ENCODE measurements around the gene ASB11. TPM values are rescaled to one million over a fixed set of nuclear protein-coding genes. Genes with fewer than 3 reads are reported as not detected.
"Not testable (repeated sequence)": the region's sequence is repeated elsewhere in the genome, so short reads cannot be mapped to it uniquely, and the experiment has no call there.

The ASB11 gene
- total RNA-seq, 1 experiment from 2014 or later = not detected

DNA sequence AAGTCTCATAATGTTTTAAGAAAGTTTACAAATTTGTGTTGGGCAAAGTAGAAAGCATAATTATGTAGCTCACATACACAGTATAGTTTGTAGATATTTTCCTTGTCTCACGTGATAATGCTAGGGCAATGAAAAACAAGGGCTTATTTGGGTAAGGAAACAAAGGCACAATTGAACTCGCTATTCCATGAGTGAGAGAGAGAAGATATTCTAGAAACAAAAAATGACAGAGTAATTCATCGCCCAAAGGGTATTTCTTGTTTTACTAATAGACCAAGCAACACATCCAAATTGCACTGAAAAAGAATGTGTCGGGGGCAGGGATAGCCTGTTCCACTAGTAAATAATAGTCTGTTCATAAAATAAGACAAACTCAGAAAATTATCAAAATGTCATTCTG is 3.6 kb upstream of the ASB11 start:
- no peak for DNase-seq (ENCODE audit: low read depth)
- in situ Hi-C loops (cut with HindIII; ENCODE audit: low pct_unique_long_range_greater_than_20kb, low sequenced_read_pairs) = no loop called here

DNA sequence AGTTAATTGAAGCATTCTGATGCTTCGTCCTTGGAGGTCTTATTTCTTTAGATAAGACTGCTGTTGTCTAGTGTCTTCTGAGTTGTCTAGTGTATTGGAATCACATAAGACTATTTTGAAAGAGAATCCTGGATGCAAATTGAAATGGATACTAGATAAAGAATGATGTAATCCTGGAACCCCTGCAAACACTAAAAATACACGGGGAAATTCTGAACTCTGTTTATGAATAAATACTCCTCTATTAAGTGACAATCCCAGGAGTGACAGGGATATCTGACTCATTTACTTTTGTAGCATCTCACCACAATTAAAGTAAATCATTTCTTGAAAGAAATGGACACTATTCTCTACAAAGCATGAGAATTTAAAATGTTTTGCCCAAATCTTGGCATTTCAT is 968 bp downstream of the ASB11 start:
- in situ Hi-C loops (cut with HindIII; ENCODE audit: low pct_unique_long_range_greater_than_20kb, low sequenced_read_pairs) = no loop called here

DNA sequence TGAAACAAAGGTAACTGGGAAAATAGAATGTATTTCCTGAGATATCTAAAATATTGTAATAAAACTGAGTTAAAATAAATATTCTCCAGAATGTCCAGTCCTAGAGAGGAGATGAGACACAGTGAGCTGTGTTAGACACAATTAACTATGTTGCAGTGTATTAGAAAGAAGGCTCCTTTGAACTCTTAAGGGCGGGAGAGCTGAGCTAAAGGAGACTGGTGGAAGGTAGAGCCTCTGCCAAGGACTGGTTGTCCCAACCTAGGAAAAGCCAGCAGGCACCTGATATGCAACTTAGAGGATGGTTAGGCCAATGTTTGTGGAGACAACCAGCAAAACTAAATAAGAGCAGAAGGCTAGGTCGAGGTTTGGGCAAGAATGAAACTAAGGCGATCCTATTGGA is 4.3 kb downstream of the ASB11 start:
- DNase-seq (ENCODE audit: low read depth) = no peak
- in situ Hi-C loops (cut with HindIII; ENCODE audit: low pct_unique_long_range_greater_than_20kb, low sequenced_read_pairs) = no loop called here

More for the DNA sequence above, 968 bp downstream of the ASB11 start:
- no peak for DNase-seq (ENCODE audit: low read depth)

DNA sequence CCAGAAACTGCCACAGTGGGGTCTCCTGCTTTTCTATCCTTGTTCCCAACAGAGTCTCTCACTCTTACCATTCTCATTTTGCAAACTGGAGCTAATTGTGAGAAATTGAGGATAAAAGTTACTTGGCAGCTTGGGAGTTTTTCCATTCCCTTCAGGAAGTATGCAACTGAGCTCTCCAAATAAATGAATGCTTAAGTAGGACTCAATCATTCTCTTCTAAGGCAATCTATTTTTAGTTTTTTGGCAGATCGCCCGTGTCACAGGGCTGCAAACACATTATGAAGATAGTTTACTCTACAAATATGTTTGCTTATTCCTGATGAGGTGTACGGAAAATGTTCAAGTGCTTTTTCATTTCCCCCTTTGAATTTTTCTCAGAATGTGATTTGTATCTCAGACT is 5.3 kb downstream of the ASB11 start:
- in situ Hi-C loops (cut with HindIII; ENCODE audit: low pct_unique_long_range_greater_than_20kb, low sequenced_read_pairs) = no loop called here
- no peak for DNase-seq (ENCODE audit: low read depth)

DNA sequence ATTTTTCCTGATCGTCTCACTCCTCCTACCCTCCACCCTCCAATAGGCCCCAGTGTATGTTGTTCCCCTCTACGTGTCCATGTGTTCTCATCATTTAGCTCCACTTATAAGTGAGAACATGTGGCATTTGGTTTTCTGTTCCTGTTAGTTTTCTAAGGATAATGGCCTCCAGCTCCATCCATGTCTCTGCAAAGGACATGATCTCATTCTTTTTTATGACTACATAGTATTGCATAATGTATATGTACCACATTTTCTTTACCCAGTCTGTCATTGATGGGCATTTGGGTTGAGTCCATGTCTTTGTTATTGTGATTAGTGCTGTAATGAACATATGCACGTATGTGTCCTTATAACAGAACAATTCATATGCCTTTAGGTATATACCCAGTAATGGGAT is 9.5 kb downstream of the ASB11 start:
- DNase-seq (ENCODE audit: low read depth); in situ Hi-C loops (cut with HindIII; ENCODE audit: low pct_unique_long_range_greater_than_20kb, low sequenced_read_pairs): not testable (repeated sequence)

DNA sequence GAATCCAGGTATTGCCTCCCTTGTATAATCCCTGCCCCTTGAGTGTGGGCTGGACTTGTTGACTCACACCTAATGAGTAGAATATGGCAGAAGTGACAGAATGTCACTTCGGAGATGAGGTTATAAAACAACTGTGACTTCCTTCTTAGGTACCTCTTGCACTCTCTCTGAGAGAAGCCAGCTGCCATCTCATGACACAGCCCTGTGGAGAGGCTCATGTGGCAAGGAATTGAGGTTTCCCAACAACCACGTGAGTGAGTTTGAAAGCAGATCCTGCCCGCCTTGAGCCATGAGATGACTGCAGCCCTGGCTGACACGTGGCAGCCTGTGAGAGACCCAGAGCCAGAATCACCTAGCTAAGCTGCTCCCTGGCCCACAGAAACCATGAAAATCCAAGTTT is 13.5 kb downstream of the ASB11 start:
- DNase-seq (ENCODE audit: low read depth) = peak; percentile 62
- in situ Hi-C loops (cut with HindIII; ENCODE audit: low pct_unique_long_range_greater_than_20kb, low sequenced_read_pairs) = no loop called here

DNA sequence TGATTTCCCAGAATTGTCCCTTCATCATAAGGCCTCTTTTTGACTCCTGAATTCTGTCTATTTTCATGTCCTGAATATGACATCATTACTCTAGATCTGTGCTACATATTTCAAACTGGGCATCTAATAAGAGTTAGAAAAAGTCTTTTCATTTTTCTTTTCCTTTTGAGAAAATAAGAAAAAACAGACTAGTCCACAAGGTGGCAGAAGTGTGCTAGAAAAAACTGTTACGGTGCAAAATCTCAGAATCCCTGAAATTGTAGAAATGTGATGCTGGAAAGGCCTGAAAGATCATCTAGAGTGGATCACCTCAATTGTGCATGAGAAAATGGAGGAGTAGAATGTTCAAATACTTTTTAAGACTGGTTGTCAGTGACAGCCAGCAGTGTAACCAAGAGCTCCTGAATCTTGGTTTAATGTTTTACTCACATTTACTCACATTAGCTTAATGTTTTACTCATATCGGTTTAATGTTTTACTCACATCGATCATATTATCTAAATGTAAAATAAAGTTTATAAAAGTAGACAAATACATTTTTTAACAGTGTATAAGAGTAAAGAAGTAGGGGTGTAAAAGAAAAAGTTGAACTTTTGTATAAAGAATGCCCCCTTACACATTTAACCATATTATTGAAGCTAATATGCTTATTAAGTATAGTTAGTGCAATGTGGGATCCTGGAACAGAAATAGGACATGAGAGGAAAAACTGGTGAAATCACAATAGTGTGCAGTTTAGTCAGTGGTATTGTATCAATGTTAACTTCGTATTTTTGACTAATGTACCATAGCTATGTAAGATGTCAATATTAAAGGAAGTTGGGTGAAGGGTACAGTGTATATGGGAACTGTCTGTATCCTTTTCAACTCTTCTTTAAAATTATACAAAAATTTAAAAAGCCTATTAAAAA is 15.2 kb downstream of the ASB11 start:
- DNase-seq (ENCODE audit: low read depth) = peak; percentile 44
- in situ Hi-C loops (cut with HindIII; ENCODE audit: low pct_unique_long_range_greater_than_20kb, low sequenced_read_pairs) = no loop called here

DNA sequence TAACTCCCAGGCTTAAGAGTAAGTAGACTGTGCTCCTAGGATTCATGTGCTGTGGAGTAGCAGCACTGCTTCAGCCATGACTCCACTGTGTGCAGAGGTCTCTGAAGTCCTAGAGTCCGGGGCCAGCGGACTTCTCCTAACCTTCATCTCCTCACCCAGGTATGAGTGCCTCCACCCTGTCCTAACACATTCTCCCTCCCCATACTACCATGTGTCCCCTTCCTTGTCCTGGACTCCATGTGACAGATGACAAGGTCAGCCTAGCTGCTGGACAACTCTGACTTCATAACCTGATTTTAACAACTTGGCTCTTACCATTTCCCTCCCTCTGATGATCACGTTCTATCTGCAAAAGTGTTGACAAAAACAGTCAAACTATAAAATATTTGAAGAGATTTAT is 16.7 kb downstream of the ASB11 start:
- DNase-seq (ENCODE audit: low read depth) = no peak

DNA sequence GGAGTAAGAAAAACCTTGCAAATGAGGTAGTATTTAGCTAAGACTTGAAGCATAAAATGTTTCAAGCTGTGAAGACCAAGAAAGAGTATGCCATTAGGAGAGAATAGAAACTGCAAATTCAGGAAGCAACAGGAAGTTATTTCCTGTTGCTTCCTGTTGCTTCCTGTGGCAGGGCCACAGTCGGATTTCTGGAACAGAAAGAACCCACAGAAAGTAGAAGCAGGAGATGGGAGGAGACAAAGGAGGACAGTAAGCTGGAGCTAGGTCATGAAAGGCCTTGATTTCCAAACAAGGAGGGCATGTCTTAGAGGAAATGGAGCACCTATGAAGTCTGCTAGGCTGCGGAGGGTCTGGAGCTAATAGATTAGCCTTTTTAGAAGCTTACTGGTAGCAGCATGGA is 17.2 kb downstream of the ASB11 start:
- in situ Hi-C loops (cut with HindIII; ENCODE audit: low pct_unique_long_range_greater_than_20kb, low sequenced_read_pairs) = no loop called here
- no peak for DNase-seq (ENCODE audit: low read depth)

More for the DNA sequence above, 16.7 kb downstream of the ASB11 start:
- in situ Hi-C loops (cut with HindIII; ENCODE audit: low pct_unique_long_range_greater_than_20kb, low sequenced_read_pairs) = no loop called here

DNA sequence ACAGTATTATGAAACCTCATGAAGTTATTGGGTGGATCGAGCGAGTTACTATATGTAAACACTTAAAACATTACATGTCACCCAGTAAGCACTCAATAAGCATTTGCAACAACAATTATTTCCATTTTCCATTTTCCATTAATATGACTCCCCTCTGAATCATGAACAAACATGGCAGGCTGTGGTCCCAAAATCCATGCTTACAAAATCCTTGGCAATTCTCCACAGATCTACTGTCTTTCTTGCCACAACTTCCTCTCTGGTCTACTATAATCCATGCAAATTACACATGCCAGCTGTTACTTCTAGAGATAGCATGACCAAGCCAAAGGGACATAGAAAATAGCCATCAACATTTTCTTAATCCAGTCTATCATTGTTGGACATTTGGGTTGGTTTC is 22.0 kb downstream of the ASB11 start:
- in situ Hi-C loops (cut with HindIII; ENCODE audit: low pct_unique_long_range_greater_than_20kb, low sequenced_read_pairs) = no loop called here
- DNase-seq (ENCODE audit: low read depth) = no peak

DNA sequence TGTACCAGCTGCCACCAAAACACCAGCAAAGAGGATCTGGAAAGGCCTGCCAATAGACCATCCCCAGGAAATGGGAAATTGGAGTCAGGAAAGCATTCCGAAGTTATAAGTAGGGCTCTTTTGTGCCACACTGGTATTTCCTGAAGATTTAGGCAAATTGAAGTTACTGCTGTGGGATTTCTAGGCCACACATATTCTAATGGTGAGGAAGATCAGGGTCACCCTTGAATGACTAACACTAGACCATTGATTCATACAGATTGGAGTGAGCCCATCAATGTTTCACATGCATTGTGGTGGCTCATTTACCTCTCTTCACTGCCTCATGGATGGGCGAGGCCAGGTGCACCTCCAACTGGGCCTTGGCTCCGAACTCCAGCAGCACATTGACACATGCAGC is 22.6 kb downstream of the ASB11 start:
- in situ Hi-C loops (cut with HindIII; ENCODE audit: low pct_unique_long_range_greater_than_20kb, low sequenced_read_pairs) = no loop called here
- DNase-seq (ENCODE audit: low read depth) = no peak

DNA sequence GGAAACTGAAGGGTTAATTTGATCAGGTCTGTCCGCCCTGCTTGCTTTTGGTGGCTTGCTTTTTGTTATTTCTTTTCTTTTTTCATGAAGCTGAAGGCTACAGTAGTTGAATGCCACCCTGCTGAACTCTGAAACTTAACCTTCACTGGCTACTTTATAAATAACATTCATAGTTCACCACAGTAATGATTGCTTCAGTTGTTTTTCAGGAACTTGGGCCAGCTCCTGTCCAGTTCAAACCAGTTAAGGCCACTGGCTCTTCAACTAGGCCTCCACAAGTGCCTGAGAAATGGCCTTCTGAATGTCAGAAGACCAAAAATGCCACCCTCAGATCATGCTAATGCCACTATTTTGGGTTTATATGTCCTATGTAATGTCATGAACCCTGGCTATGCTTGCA is 37.8 kb downstream of the ASB11 start:
- in situ Hi-C loops (cut with HindIII; ENCODE audit: low pct_unique_long_range_greater_than_20kb, low sequenced_read_pairs) = no loop called here
- DNase-seq (ENCODE audit: low read depth) = no peak

DNA sequence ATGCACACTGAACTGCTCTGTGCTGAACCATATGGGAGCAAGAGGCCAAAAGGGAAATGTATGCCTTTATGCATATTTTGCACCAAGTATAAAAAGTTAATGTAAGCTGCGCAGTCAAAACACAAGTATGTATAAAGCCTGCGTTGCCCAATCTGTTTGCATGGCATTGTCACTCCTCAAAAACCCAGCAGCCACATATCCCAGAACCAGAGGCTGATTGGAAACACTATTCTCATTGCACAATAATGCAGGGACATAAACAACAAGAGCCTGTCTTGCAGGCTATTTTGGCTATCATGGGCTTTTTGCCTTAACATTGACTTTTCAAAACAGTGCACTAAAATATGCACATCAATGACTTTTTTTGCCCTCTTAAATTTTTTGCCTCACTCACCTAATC is 40.5 kb downstream of the ASB11 start:
- in situ Hi-C loops (cut with HindIII; ENCODE audit: low pct_unique_long_range_greater_than_20kb, low sequenced_read_pairs) = no loop called here
- DNase-seq (ENCODE audit: low read depth) = no peak

DNA sequence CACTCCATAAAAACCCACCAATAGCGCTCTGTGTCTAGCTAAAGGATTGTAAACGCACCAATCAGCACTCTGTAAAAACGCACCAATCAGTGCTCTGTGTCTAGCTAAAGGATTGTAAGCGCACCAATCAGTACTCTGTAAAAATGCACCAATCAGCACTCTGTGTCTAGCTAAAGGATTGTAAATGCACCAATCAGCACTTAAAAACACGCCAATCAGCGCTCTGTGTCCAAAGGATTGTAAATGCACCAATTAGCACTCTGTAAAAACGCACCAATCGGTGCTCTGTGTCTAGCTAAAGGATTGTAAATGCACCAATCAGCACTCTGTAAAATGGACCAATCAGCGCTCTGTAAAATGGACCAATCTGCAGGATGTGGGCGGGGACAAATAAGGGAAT is 42.2 kb downstream of the ASB11 start:
- in situ Hi-C loops (cut with HindIII; ENCODE audit: low pct_unique_long_range_greater_than_20kb, low sequenced_read_pairs); DNase-seq (ENCODE audit: low read depth): not testable (repeated sequence)

DNA sequence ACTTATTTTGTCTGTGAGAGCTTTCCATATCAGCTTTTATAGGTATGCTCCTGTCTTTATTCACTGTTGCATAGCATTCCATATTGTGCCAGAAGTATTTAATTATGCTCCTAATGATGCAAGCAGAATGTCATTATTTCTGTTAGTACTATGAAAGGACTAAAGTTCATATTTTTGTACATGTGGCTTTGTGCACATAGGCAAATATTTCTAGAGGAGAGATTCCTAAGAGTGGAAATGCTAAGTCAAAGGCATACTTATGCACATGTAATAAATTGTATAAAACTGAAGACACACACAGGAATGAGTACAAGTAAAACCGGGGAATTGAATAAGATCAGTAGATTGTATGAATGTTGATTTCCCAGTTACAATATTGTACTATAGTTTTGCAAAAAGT is 43.7 kb downstream of the ASB11 start:
- DNase-seq (ENCODE audit: low read depth) = no peak
- in situ Hi-C loops (cut with HindIII; ENCODE audit: low pct_unique_long_range_greater_than_20kb, low sequenced_read_pairs) = no loop called here

DNA sequence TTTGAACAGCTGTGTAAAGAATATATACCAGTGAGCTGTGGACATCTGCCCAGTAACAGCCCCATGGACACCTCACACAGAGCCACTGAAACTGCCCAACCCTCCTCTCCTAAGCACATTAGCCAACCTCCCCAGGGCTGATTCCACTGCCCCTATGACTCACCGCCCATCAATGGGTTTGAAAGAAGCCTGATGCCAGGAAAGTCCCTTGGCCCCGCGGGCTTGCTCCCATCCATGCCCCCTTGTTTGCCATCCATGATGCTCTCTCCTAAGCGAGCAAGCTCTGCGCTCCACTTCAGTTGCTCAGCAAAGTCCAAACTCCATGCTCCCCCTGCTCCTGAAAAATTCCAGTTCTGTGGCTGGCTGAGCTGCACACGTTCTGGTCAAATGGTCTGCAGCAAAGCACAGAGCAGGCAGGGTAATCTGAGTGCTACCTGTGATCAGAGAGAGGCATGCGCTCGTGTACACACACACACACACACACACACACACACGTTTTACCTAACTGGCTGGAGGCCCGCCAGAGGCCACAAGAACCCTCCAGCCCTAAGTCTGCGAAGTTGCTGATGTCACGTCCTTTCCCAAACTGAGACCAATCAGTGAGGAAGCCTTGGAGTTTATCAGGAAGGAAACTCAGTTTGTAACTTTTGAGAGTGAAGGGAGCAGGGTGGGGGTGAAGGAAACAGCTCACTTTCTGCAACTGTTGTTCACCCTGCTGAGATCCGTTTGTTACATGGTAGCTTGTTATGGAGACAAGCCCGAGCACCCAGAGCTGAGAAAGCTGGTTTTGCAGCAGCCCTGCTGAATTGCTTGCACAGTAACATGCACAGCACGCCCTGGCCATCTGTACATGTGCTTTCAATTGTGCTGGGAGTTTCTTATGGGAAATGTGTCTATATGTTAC is 45.6 kb downstream of the ASB11 start, which contains the start of gene ASB9:
Gene ASB9 (minus strand): TSS at position 466 of the 904 bp plus-strand sequence. CDS start 209 bp downstream, at position 257.
- in situ Hi-C loops (cut with HindIII; ENCODE audit: low pct_unique_long_range_greater_than_20kb, low sequenced_read_pairs) = no loop called here
- peak; percentile 94 for DNase-seq (ENCODE audit: low read depth)

DNA sequence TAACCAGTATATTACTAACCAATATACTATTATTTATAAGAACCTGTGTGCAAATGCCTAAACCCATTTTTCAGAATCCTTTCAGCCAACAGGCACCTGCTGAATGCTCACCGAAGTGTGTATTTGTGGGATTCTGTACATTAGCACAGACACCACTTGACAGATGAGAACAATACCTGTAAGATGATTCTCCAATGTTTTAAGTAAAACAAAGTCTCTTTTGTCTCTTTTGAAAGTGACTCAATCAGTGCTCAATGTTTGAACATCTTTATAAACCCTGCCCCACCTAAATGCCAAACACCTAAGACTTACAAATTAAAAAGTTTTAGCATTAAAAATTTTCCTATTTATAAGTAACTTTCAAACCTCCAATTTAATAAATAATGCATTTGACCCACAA is 46.3 kb downstream of the ASB11 start:
- in situ Hi-C loops (cut with HindIII; ENCODE audit: low pct_unique_long_range_greater_than_20kb, low sequenced_read_pairs) = no loop called here
- no peak for DNase-seq (ENCODE audit: low read depth)

DNA sequence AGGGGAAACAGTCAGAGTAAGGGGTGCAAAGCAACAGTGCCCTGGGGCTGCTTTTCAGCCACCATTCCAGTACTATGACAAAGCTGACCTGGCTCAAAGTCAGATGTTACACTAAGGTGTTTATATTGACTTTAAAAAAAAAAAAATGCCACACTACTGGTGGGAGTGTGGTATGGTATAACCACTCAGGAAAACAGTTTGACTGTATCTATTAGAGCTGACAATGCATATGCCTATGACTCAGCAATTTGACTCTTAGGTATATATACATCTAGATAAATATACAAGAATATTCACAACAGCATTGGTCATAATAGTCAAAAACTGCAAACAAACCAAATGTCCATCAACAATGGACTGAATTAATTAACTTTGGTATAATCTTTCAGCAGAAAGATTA is 60.6 kb downstream of the ASB11 start:
- in situ Hi-C loops (cut with HindIII; ENCODE audit: low pct_unique_long_range_greater_than_20kb, low sequenced_read_pairs) = no loop called here
- DNase-seq (ENCODE audit: low read depth) = no peak

DNA sequence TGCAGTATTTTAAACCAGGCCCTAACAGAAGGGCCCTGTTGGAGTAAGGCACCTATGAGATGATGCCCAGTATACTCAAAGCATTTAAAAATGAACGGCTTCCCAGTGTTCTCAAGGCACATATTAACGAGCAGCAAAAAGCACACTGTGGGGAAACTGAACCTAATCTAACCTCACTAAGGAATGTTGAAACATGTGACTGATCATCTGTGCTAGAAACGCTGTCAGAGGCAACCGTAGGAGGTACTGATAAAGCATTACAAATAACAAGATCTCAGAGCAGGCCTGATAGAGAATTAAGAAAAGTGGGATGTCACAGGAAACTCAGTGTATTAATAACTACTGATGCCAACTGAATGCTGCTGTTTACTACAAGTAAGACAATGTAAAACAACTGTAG is 69.5 kb downstream of the ASB11 start:
- DNase-seq (ENCODE audit: low read depth) = no peak
- in situ Hi-C loops (cut with HindIII; ENCODE audit: low pct_unique_long_range_greater_than_20kb, low sequenced_read_pairs) = no loop called here
